Trophoblast cell (in vitro differentiated cells and primary cell): ENCODE measurements around the gene MAP3K4.
A peak's percentile ranks its signal among the peaks of the same experiment; 100 is the strongest.

Source experiments
- DNase-seq, 2 donors: peaks; one replicate each; pipeline ENCODE4 v3.0.0-alpha.2; 2016
- H2AFZ ChIP-seq: 2 replicates; pipeline ENCODE4 v1.6.1; 2013; ENCODE audit warnings: low read length, moderate library complexity, mild to moderate bottlenecking; ENCODE audit not compliant: insufficient read depth, poor library complexity
- H2AK5ac ChIP-seq: 2 replicates; pipeline ENCODE4 v1.6.1; 2013; ENCODE audit warnings: mild to moderate bottlenecking, low read length
- H2BK120ac ChIP-seq: 2 replicates; pipeline ENCODE4 v1.6.1; 2013; ENCODE audit warnings: low read length, mild to moderate bottlenecking, moderate library complexity; ENCODE audit not compliant: insufficient read depth, poor library complexity
- H2BK12ac ChIP-seq: 2 replicates; pipeline ENCODE4 v1.6.1; 2013; ENCODE audit warnings: mild to moderate bottlenecking, low read length, moderate library complexity
- H2BK5ac ChIP-seq: 2 replicates; pipeline ENCODE4 v1.6.1; 2013; ENCODE audit warnings: low read length, low read depth, moderate library complexity, mild to moderate bottlenecking; ENCODE audit not compliant: poor library complexity
- H3K14ac ChIP-seq: 2 replicates; pipeline ENCODE4 v1.6.1; 2013; ENCODE audit warnings: mild to moderate bottlenecking, low read length
- H3K18ac ChIP-seq: 2 replicates; pipeline ENCODE4 v1.6.1; 2013; ENCODE audit warnings: mild to moderate bottlenecking, low read length
- H3K23ac ChIP-seq: 2 replicates; pipeline ENCODE4 v1.6.1; 2013; ENCODE audit warnings: low read length
- H3K27ac ChIP-seq: 2 replicates; pipeline ENCODE4 v1.5.1; 2013; ENCODE audit warnings: low read depth, mild to moderate bottlenecking, inconsistent platforms, low read length, moderate library complexity
- H3K27me3 ChIP-seq: 2 replicates; pipeline ENCODE4 v1.6.1; 2013; ENCODE audit warnings: inconsistent platforms, mild to moderate bottlenecking, low read length, moderate library complexity; ENCODE audit not compliant: insufficient read depth
- H3K36me3 ChIP-seq, 2 experiments: 1 replicate in 1 of 2; 2 replicates in 1 of 2; pipeline ENCODE4 v1.6.1; 2013; ENCODE audit warnings: low read length in 2 of 2, mild to moderate bottlenecking in 2 of 2, moderate library complexity in 1 of 2; ENCODE audit not compliant: insufficient read depth in 2 of 2, control insufficient read depth in 1 of 2
- H3K4ac ChIP-seq: 2 replicates; pipeline ENCODE4 v1.6.1; 2013; ENCODE audit warnings: low read depth, mild to moderate bottlenecking, low read length, moderate library complexity
- H3K4me1 ChIP-seq, 2 experiments: 1 replicate in 1 of 2; 2 replicates in 1 of 2; pipeline ENCODE4 v1.6.1; 2013; ENCODE audit warnings: low read length in 2 of 2, mild to moderate bottlenecking in 2 of 2, moderate library complexity in 1 of 2; ENCODE audit not compliant: insufficient read depth in 2 of 2, control insufficient read depth in 1 of 2
- H3K4me2 ChIP-seq: 2 replicates; pipeline ENCODE4 v1.6.1; 2013; ENCODE audit warnings: inconsistent platforms, mild to moderate bottlenecking, low read length, moderate library complexity
- H3K4me3 ChIP-seq: 2 replicates; pipeline ENCODE4 v1.5.1; 2013; ENCODE audit warnings: mild to moderate bottlenecking, low read depth, low read length, inconsistent platforms
- H3K79me1 ChIP-seq: one replicate; pipeline ENCODE4 v1.6.1; 2013; ENCODE audit warnings: low read length
- H3K79me2 ChIP-seq: 2 replicates; pipeline ENCODE4 v1.6.1; 2013; ENCODE audit warnings: low read length, mild to moderate bottlenecking; ENCODE audit not compliant: control insufficient read depth, insufficient read depth, poor library complexity
- H3K9ac ChIP-seq: 2 replicates; pipeline ENCODE4 v1.6.1; 2013; ENCODE audit warnings: mild to moderate bottlenecking, low read length
- H3K9me3 ChIP-seq: 2 replicates; pipeline ENCODE4 v1.6.1; 2013; ENCODE audit warnings: low read depth, mild to moderate bottlenecking, control low read depth, inconsistent platforms, low read length; ENCODE audit not compliant: insufficient read depth
- H4K12ac ChIP-seq: 2 replicates; pipeline ENCODE4 v1.6.1; 2013; ENCODE audit warnings: low read depth, mild to moderate bottlenecking, low read length, moderate library complexity
- H4K8ac ChIP-seq: 2 replicates; pipeline ENCODE4 v1.6.1; 2013; ENCODE audit warnings: low read depth, mild to moderate bottlenecking, low read length, moderate library complexity
- H4K91ac ChIP-seq: one replicate; pipeline ENCODE4 v1.6.1; 2013; ENCODE audit warnings: low read depth, mild to moderate bottlenecking, low read length, moderate library complexity
- WGBS: extraction: QIAGEN DNeasy Blood & Tissue Kit; methylation state at CpG from one replicate; pipeline ENCODE4 v1.1.7; 2013; ENCODE audit warnings: missing lambda C conversion rate; ENCODE audit not compliant: insufficient read length, insufficient coverage; ENCODE audit errors: extremely low coverage; 5-methylcytosine and 5-hydroxymethylcytosine counted together

The MAP3K4 gene

DNA sequence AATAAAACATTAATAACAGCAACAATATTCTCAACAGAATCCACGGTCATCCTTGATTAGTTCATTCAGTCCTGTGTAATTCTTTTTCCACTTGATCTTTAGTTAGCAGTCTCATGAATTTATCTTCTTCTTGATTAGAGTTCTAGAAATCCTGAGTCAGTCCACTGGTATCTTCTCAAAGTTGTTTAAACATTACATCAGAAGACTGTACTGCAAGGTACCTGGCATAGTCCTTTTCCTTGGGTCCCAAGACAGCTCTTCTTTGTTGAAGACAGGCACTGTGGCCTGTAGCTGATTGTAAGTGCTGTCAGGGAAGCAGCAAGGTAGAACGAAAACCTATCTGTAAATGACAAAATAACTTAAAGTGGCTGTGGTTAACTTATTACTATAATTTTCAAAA lies 11.8 kb downstream of the MAP3K4 start:
- no peak overlapping the region for H3K18ac ChIP-seq
- no peak overlapping the region for H2AFZ ChIP-seq
- no peak overlapping the region for H2BK5ac ChIP-seq
- H3K27me3 ChIP-seq: no peaks in the 10 kb centered on the region
- no peak for DNase-seq
- no peak overlapping the region for H2AK5ac ChIP-seq
- no peak overlapping the region for H3K4me3 ChIP-seq
- H3K27ac ChIP-seq: no peak overlapping the region
- H3K79me2 ChIP-seq: no peaks in the 10 kb centered on the region
- H4K12ac ChIP-seq: no peak overlapping the region
- H2BK120ac ChIP-seq: no peak overlapping the region
- peak overlapping the region; percentile 38 for H3K9ac ChIP-seq
- H3K14ac ChIP-seq: no peak overlapping the region
- no CpG with 5 or more reads among the region's 2 CpGs for WGBS
- H3K4me1 ChIP-seq: no peaks in the 10 kb centered on the region
- H3K9me3 ChIP-seq: no peaks in the 10 kb centered on the region
- no peak overlapping the region for H4K8ac ChIP-seq
- H3K4ac ChIP-seq: no peak overlapping the region
- H3K23ac ChIP-seq: peak overlapping the region; percentile 73
- no peak overlapping the region for H4K91ac ChIP-seq
- H3K36me3 ChIP-seq: no peaks in the 10 kb centered on the region
- no peak overlapping the region for H2BK12ac ChIP-seq
- H3K79me1 ChIP-seq: no peaks in the 10 kb centered on the region
- H3K4me2 ChIP-seq: no peak overlapping the region

GRCh38 chr6:161008245-161008644 lies 16.7 kb downstream of the MAP3K4 start:
- DNase-seq: no peak
- H3K14ac ChIP-seq: no peak overlapping the region
- H3K23ac ChIP-seq: no peak overlapping the region
- no peak overlapping the region for H2BK5ac ChIP-seq
- H3K9me3 ChIP-seq: no peaks in the 10 kb centered on the region
- H3K18ac ChIP-seq: no peak overlapping the region
- no CpG with 5 or more reads among the region's 4 CpGs for WGBS
- no peak overlapping the region for H3K4me2 ChIP-seq
- no peak overlapping the region for H2BK12ac ChIP-seq
- no peak overlapping the region for H4K91ac ChIP-seq
- no peaks in the 10 kb centered on the region for H3K27me3 ChIP-seq
- no peak overlapping the region for H3K27ac ChIP-seq
- no peaks in the 10 kb centered on the region for H3K36me3 ChIP-seq
- no peak overlapping the region for H3K9ac ChIP-seq
- no peak overlapping the region for H3K4me3 ChIP-seq
- no peak overlapping the region for H2AK5ac ChIP-seq
- no peaks in the 10 kb centered on the region for H3K4me1 ChIP-seq
- H3K4ac ChIP-seq: no peak overlapping the region
- H4K12ac ChIP-seq: no peak overlapping the region
- no peaks in the 10 kb centered on the region for H3K79me1 ChIP-seq
- no peak overlapping the region for H4K8ac ChIP-seq
- no peak overlapping the region for H2AFZ ChIP-seq
- no peaks in the 10 kb centered on the region for H3K79me2 ChIP-seq
- no peak overlapping the region for H2BK120ac ChIP-seq

- no peak overlapping the region for H2BK5ac ChIP-seq
- no peak overlapping the region for H3K4me2 ChIP-seq
- H3K79me2 ChIP-seq: no peaks in the 10 kb centered on the region
- no peak overlapping the region for H3K18ac ChIP-seq
- H2AK5ac ChIP-seq: no peak overlapping the region
- H3K4me1 ChIP-seq: no peaks in the 10 kb centered on the region
- H4K91ac ChIP-seq: no peak overlapping the region
- no peak overlapping the region for H2AFZ ChIP-seq
- no CpG with 5 or more reads among the region's 3 CpGs for WGBS
- DNase-seq: no peak
- H3K23ac ChIP-seq: no peak overlapping the region
- H4K8ac ChIP-seq: no peak overlapping the region
- H3K4me3 ChIP-seq: no peak overlapping the region
- H3K4ac ChIP-seq: no peak overlapping the region
- H3K36me3 ChIP-seq: no peaks in the 10 kb centered on the region
- no peak overlapping the region for H2BK12ac ChIP-seq
- H2BK120ac ChIP-seq: no peak overlapping the region
- no peak overlapping the region for H4K12ac ChIP-seq
- H3K27ac ChIP-seq: no peak overlapping the region
- no peaks in the 10 kb centered on the region for H3K9me3 ChIP-seq
- H3K9ac ChIP-seq: no peak overlapping the region
- H3K27me3 ChIP-seq: no peaks in the 10 kb centered on the region
- no peaks in the 10 kb centered on the region for H3K79me1 ChIP-seq
- H3K14ac ChIP-seq: no peak overlapping the region
Measured at GRCh38 chr6:161009991-161010390, 18.4 kb downstream of the MAP3K4 start.

- Histone ChIP-seq H3K23ac (no peak overlapping the region), H2BK120ac (no peak overlapping the region)
Measured at GRCh38 chr6:161010418-161010817, 18.8 kb downstream of the MAP3K4 start.

More at GRCh38 chr6:161010418-161010817, 18.8 kb downstream of the MAP3K4 start:
- Histone ChIP-seq H4K8ac (no peak overlapping the region), H4K91ac (no peak overlapping the region), H3K79me1 (no peaks in the 10 kb centered on the region), H3K4me3 (no peak overlapping the region), H2BK12ac (no peak overlapping the region), H3K36me3 (peaks cover 0 to 2% of the 10 kb centered on the region in 2 experiments), H3K9ac (no peak overlapping the region), H3K79me2 (no peaks in the 10 kb centered on the region), H2AK5ac (no peak overlapping the region), H4K12ac (no peak overlapping the region), H3K14ac (no peak overlapping the region), H3K9me3 (no peaks in the 10 kb centered on the region), H3K4ac (no peak overlapping the region), H3K18ac (no peak overlapping the region), H3K27ac (no peak overlapping the region), H3K27me3 (no peaks in the 10 kb centered on the region), H2BK5ac (no peak overlapping the region), H2AFZ (no peak overlapping the region), H3K4me2 (no peak overlapping the region), H3K4me1 (no peaks in the 10 kb centered on the region)
- no peak for DNase-seq
- no CpG with 5 or more reads among the region's 1 CpG for WGBS
